HFFc6 (cell line): ENCODE data around the gene HSP90B1. TPM values are rescaled to one million over a fixed set of nuclear protein-coding genes. Genes with fewer than 3 reads are reported as not detected.

Experiments
- DNase-seq: peaks from one replicate; pipeline ENCODE4 v3.0.0-alpha.2; 2018
- H3K27ac Mint-ChIP-seq: 2 replicates; pipeline ENCODE4 v1.8.0; 2020; ENCODE audit warnings: mild to moderate bottlenecking, mixed read lengths
- H3K27me3 Mint-ChIP-seq: 2 replicates; pipeline ENCODE4 v1.8.0; 2021; ENCODE audit warnings: mild to moderate bottlenecking, moderate library complexity, mixed read lengths; ENCODE audit not compliant: insufficient read depth
- H3K36me3 Mint-ChIP-seq: 2 replicates; pipeline ENCODE4 v1.8.0; 2021; ENCODE audit warnings: low read depth, mixed read lengths
- H3K4me1 Mint-ChIP-seq: 2 replicates; pipeline ENCODE4 v1.8.0; 2020; ENCODE audit warnings: low read depth, mixed read lengths
- H3K4me3 Mint-ChIP-seq: 2 replicates; pipeline ENCODE4 v1.8.0; 2020; ENCODE audit warnings: mild to moderate bottlenecking, moderate library complexity, mixed read lengths
- H3K9me3 Mint-ChIP-seq: 2 replicates; pipeline ENCODE4 v1.8.0; 2020; ENCODE audit warnings: mild to moderate bottlenecking, mixed read lengths
- CTCF ChIP-seq: fragments of 200-600 bp; sonication (generic); IDR thresholded peaks from 2 replicates; pipeline ENCODE4 v1.5.0; 2021; ENCODE audit warnings: antibody characterized with exemption, mild to moderate bottlenecking
- total RNA-seq, 6 experiments: library from RNA; stranded (reverse); fragmentation: NEBNext Ultra II Directional; extraction: Animal tissue kit (Norgen Biotek cat#: 25700); gene quantifications; 2 replicates in 1 of 6; 3 replicates in 5 of 6; pipeline ENCODE4 v1.2.3, GENCODE V29; 2021

The HSP90B1 gene
- total RNA-seq, 6 experiments from 2014 or later: 1,001 to 1,318 (median 1,069) TPM

- peaks cover 25% of the 10 kb centered on the region for H3K36me3 Mint-ChIP-seq
- peaks cover 9% of the 10 kb centered on the region for H3K27me3 Mint-ChIP-seq
- peak overlapping the region; percentile 98 for H3K27ac Mint-ChIP-seq
- DNase-seq: peak; percentile 87
- peak overlapping the region; percentile 94 for H3K4me3 Mint-ChIP-seq
- H3K4me1 Mint-ChIP-seq: peaks cover 53% of the 10 kb centered on the region
- TF ChIP-seq CTCF: no peak
- H3K9me3 Mint-ChIP-seq: no peaks in the 10 kb centered on the region
Observed at GRCh38 chr12:103929046-103929783, 995 bp upstream of the HSP90B1 start.

- peaks cover 9% of the 10 kb centered on the region for H3K27me3 Mint-ChIP-seq
- H3K9me3 Mint-ChIP-seq: no peaks in the 10 kb centered on the region
- peaks cover 57% of the 10 kb centered on the region for H3K4me1 Mint-ChIP-seq
- H3K4me3 Mint-ChIP-seq: peak overlapping the region; percentile 94
- peak overlapping the region; percentile 98 for H3K27ac Mint-ChIP-seq
- no peak for DNase-seq
- H3K36me3 Mint-ChIP-seq: peaks cover 28% of the 10 kb centered on the region
- no peak for TF ChIP-seq CTCF
Observed at GRCh38 chr12:103929784-103930033, 501 bp upstream of the HSP90B1 start.

GRCh38 chr12:103930787-103931735 lies 851 bp downstream of the HSP90B1 start:
- H3K27ac Mint-ChIP-seq: peak overlapping the region; percentile 98
- H3K27me3 Mint-ChIP-seq: peaks cover 9% of the 10 kb centered on the region
- TF ChIP-seq CTCF: no peak
- peaks cover 41% of the 10 kb centered on the region for H3K36me3 Mint-ChIP-seq
- H3K4me1 Mint-ChIP-seq: peaks cover 61% of the 10 kb centered on the region
- H3K4me3 Mint-ChIP-seq: peak overlapping the region; percentile 94
- H3K9me3 Mint-ChIP-seq: no peaks in the 10 kb centered on the region
- DNase-seq: no peak

GRCh38 chr12:103933237-103933636 lies 3.0 kb downstream of the HSP90B1 start:
- Mint-ChIP-seq H3K27me3 (peaks cover 9% of the 10 kb centered on the region), H3K9me3 (no peaks in the 10 kb centered on the region), H3K36me3 (peaks cover 42% of the 10 kb centered on the region), H3K4me1 (peaks cover 60% of the 10 kb centered on the region), H3K4me3 (peak overlapping the region; percentile 94), H3K27ac (peak overlapping the region; percentile 57)
- no peak for TF ChIP-seq CTCF
- no peak for DNase-seq

GRCh38 chr12:103936679-103937078 lies 6.5 kb downstream of the HSP90B1 start:
- no peak for DNase-seq
- Mint-ChIP-seq H3K4me3 (no peak overlapping the region), H3K27me3 (no peaks in the 10 kb centered on the region; the same call in 1 of the 2 replicates), H3K36me3 (peaks cover 47% of the 10 kb centered on the region), H3K4me1 (peaks cover 42% of the 10 kb centered on the region), H3K27ac (peak overlapping the region; percentile 49; the same call in 1 of the 2 replicates), H3K9me3 (no peaks in the 10 kb centered on the region)
- TF ChIP-seq CTCF: no peak
